HG02798 (cell line): Measurements from ENCODE around the gene RPL36A.

Experiments used
- ATAC-seq: cut with Tn5 transposase; IDR thresholded peaks from one replicate; pipeline ENCODE4 v1.9.1; 2021; ENCODE audit warnings: mild to moderate bottlenecking; ENCODE audit not compliant: unreplicated experiment, poor library complexity

Gene RPL36A

GRCh38 chrX:101391831-101392230, 1.0 kb downstream of the RPL36A start:
- no peak for ATAC-seq

GRCh38 chrX:101393530-101394305, 2.9 kb downstream of the RPL36A start:
- no peak for ATAC-seq

GRCh38 chrX:101394372-101394771, 3.6 kb downstream of the RPL36A start:
- ATAC-seq, result no peak

- no peak for ATAC-seq
Observed at GRCh38 chrX:101395789-101396188, 5.0 kb downstream of the RPL36A start.

GRCh38 chrX:101397779-101398178, 7.0 kb downstream of the RPL36A start:
- ATAC-seq, result no peak

GRCh38 chrX:101398694-101399093, 7.9 kb downstream of the RPL36A start:
- no peak for ATAC-seq

GRCh38 chrX:101399825-101400224, 9.0 kb downstream of the RPL36A start:
- no peak for ATAC-seq

GRCh38 chrX:101407167-101407747, 16.4 kb downstream of the RPL36A start:
- ATAC-seq, result no peak

- peak; percentile 93 for ATAC-seq
Observed at GRCh38 chrX:101407748-101408531, 17.1 kb downstream of the RPL36A start, which contains the start of the genes GLA and HNRNPH2. Gene GLA (minus strand): TSS chrX:101407925. CDS start chrX:101407903, 22 bp downstream. Gene HNRNPH2 (plus strand): TSS chrX:101408222. CDS start chrX:101411989, 3,767 bp downstream.

- ATAC-seq, result no peak
Observed at GRCh38 chrX:101408532-101408841, 17.7 kb downstream of the RPL36A start.

- ATAC-seq, result no peak
Observed at GRCh38 chrX:101409043-101409442, 18.2 kb downstream of the RPL36A start.

GRCh38 chrX:101410461-101410860, 19.6 kb downstream of the RPL36A start:
- no peak for ATAC-seq

GRCh38 chrX:101411984-101412383, 21.2 kb downstream of the RPL36A start:
- no peak for ATAC-seq

GRCh38 chrX:101415180-101416145, 24.7 kb downstream of the RPL36A start:
- peak; percentile 66 for ATAC-seq

- no peak for ATAC-seq
Observed at GRCh38 chrX:101416691-101417090, 25.9 kb downstream of the RPL36A start.

GRCh38 chrX:101417190-101417589, 26.4 kb downstream of the RPL36A start:
- ATAC-seq, result no peak

- ATAC-seq, result peak; percentile 43
Observed at GRCh38 chrX:101417981-101418841, 27.4 kb downstream of the RPL36A start.

GRCh38 chrX:101419489-101419888, 28.7 kb downstream of the RPL36A start:
- no peak for ATAC-seq

- no peak for ATAC-seq
Observed at GRCh38 chrX:101427954-101428353, 37.1 kb downstream of the RPL36A start.
